Keratinocyte (primary cell): ENCODE results near the gene CD99L2. TPM values are rescaled to one million over a fixed set of nuclear protein-coding genes. Genes with fewer than 3 reads are reported as not detected.

Source experiments
- DNase-seq: peaks from one replicate; pipeline ENCODE4 v3.0.0-alpha.2; 2011; ENCODE audit warnings: low read depth, missing footprints, low spot score
- FAIRE-seq: peaks from 2 replicates; lab custom pipeline; 2011; peaks lifted over from hg19 to GRCh38; lab: Jason Lieb, UNC
- H2AFZ ChIP-seq: 2 replicates; pipeline ENCODE4 v1.6.0; 2012; ENCODE audit warnings: low read length, control low read depth, inconsistent platforms; ENCODE audit not compliant: control insufficient read depth
- H3K27ac ChIP-seq: 2 replicates; pipeline ENCODE4 v1.5.1; 2011; ENCODE audit warnings: low read length; ENCODE audit not compliant: control insufficient read depth, insufficient read depth
- H3K27me3 ChIP-seq: 3 replicates; pipeline ENCODE4 v1.6.0; 2011; ENCODE audit warnings: low read length; ENCODE audit not compliant: control insufficient read depth, insufficient read depth; ENCODE audit errors: extremely low read depth
- H3K36me3 ChIP-seq, 2 experiments: 2 replicates in 1 of 2; 3 replicates in 1 of 2; pipeline ENCODE4 v1.5.1; 2011; ENCODE audit warnings: low read length in 2 of 2, mild to moderate bottlenecking in 1 of 2; ENCODE audit not compliant: control insufficient read depth in 2 of 2, insufficient read depth in 2 of 2; ENCODE audit errors: extremely low read depth in 1 of 2
- H3K4me1 ChIP-seq: 3 replicates; pipeline ENCODE4 v1.5.1; 2011; ENCODE audit warnings: low read length; ENCODE audit not compliant: control insufficient read depth, insufficient read depth; ENCODE audit errors: extremely low read depth
- H3K4me2 ChIP-seq: 3 replicates; pipeline ENCODE4 v1.6.0; 2011; ENCODE audit warnings: low read depth, low read length; ENCODE audit not compliant: control insufficient read depth, insufficient read depth; ENCODE audit errors: extremely low read depth
- H3K4me3 ChIP-seq, 3 experiments: fragments of 200-600 bp in 1 of 3; sonication (generic) in 1 of 3; 2 replicates in 2 of 3; 3 replicates in 1 of 3; pipeline ENCODE4 v1.5.1; 2011 to 2016; ENCODE audit warnings: low read length in 3 of 3, mild to moderate bottlenecking in 3 of 3, control low read depth in 2 of 3, inconsistent platforms in 1 of 3, low read depth in 1 of 3, mixed read lengths in 1 of 3, mixed run types in 1 of 3, moderate library complexity in 1 of 3; ENCODE audit not compliant: control insufficient read depth in 2 of 3, insufficient read depth in 2 of 3; ENCODE audit errors: extremely low read depth in 1 of 3
- H3K79me2 ChIP-seq: 2 replicates; pipeline ENCODE4 v1.6.0; 2012; ENCODE audit warnings: low read length; ENCODE audit not compliant: control insufficient read depth, insufficient read depth
- H3K9ac ChIP-seq: 3 replicates; pipeline ENCODE4 v1.6.0; 2011; ENCODE audit warnings: low read length; ENCODE audit not compliant: control insufficient read depth, insufficient read depth; ENCODE audit errors: extremely low read depth
- H3K9me1 ChIP-seq: 3 replicates; pipeline ENCODE4 v1.6.0; 2011; ENCODE audit warnings: low read length; ENCODE audit not compliant: control insufficient read depth, insufficient read depth; ENCODE audit errors: extremely low read depth
- H3K9me3 ChIP-seq: 2 replicates; pipeline ENCODE4 v1.5.1; 2012; ENCODE audit warnings: low read depth, low read length; ENCODE audit not compliant: control insufficient read depth
- H4K20me1 ChIP-seq: 3 replicates; pipeline ENCODE4 v1.6.0; 2011; ENCODE audit warnings: low read length; ENCODE audit not compliant: control insufficient read depth, insufficient read depth; ENCODE audit errors: extremely low read depth
- EZH2 ChIP-seq: IDR thresholded peaks from one replicate; pipeline ENCODE4 v1.6.1; 2012; ENCODE audit warnings: inconsistent platforms, mild to moderate bottlenecking, low read length, moderate library complexity
- dilution Hi-C: fragments of 300-500 bp; cut with MboI; formaldehyde crosslinking; loops from one replicate; pipeline ENCODE4 v1.7.0; 2020; ENCODE audit warnings: low sequenced_read_pairs; ENCODE audit not compliant: extremely low pct_ligation_motif_present
- polyA plus RNA-seq, 5 experiments: library from polyadenylated mRNA; depleted of rRNA in 3 of 5; stranded (reverse) in 3 of 5; stranded (forward) in 1 of 5; unstranded in 1 of 5; fragments of >200 nt; gene quantifications; 1 replicate in 1 of 5; 2 replicates in 3 of 5; 3 replicates in 1 of 5; pipeline versions ENCODE4 v1.2.1 to v1.2.3, GENCODE V29; 2011 to 2012; ENCODE audit warnings: missing spikeins in 2 of 5, low read depth in 1 of 5, low replicate concordance in 1 of 5
- TF ChIP-seq, protein P1 (sequence below), 3 experiments: IDR thresholded peaks in 1 of 3; conservative IDR thresholded peaks in 1 of 3; optimal IDR thresholded peaks in 1 of 3; 2 replicates in 2 of 3; 3 replicates in 1 of 3; pipeline versions ENCODE3 to v1.5.1; 2011; ENCODE audit warnings: low read length in 3 of 3, mild to moderate bottlenecking in 3 of 3, moderate library complexity in 2 of 3, control low read depth in 1 of 3, inconsistent platforms in 1 of 3; ENCODE audit not compliant: insufficient read depth in 2 of 3; ENCODE audit errors: extremely low read depth in 1 of 3

The CD99L2 gene
- polyA plus RNA-seq, 1 donor (not counting 4 experiments of a cell fraction or from before 2014, with no cell fraction given) = 14.4 TPM

DNA sequence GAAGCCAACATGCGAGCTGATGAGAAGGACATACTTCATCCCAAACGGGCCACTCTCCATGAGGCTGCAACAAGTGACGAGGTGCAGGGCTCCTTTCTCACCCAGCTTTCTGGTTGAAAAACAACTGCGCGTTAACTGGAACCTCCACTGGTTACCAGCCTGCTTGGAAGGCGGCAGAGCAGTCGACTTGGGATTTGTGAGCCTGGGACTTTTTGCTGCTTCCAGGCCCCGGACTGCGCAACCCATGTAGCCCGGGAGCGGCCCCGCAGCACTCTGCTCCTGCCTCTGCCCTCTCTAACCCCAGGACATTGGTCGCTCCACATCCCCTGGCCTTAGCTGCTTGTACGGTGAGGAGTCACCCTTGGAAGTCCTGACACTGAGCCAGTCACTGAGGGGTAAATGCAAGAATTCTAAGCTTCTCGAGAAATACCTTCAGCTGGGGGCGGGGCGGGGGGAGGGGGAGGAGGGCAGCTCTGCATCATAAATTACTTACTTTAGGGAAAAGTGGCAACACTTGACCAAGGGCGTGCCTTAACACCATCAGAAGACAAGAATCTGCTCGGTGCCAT, 132.6 kb downstream of the CD99L2 start:
- H3K27me3 ChIP-seq = no peaks in the 10 kb centered on the region
- H3K27ac ChIP-seq = no peak overlapping the region
- FAIRE-seq (no peak), DNase-seq (no peak)
- peaks cover 0 to 2% of the 10 kb centered on the region in 2 experiments for H3K36me3 ChIP-seq
- no peaks in the 10 kb centered on the region for H3K9me1 ChIP-seq
- no peak overlapping the region for H3K4me3 ChIP-seq
- no peaks in the 10 kb centered on the region for H3K79me2 ChIP-seq
- H3K4me1 ChIP-seq = peaks cover 28% of the 10 kb centered on the region
- H2AFZ ChIP-seq = no peak overlapping the region
- no peaks in the 10 kb centered on the region for H3K9me3 ChIP-seq
- TF ChIP-seq EZH2 = no peak
- TF ChIP-seq, protein P1, sequence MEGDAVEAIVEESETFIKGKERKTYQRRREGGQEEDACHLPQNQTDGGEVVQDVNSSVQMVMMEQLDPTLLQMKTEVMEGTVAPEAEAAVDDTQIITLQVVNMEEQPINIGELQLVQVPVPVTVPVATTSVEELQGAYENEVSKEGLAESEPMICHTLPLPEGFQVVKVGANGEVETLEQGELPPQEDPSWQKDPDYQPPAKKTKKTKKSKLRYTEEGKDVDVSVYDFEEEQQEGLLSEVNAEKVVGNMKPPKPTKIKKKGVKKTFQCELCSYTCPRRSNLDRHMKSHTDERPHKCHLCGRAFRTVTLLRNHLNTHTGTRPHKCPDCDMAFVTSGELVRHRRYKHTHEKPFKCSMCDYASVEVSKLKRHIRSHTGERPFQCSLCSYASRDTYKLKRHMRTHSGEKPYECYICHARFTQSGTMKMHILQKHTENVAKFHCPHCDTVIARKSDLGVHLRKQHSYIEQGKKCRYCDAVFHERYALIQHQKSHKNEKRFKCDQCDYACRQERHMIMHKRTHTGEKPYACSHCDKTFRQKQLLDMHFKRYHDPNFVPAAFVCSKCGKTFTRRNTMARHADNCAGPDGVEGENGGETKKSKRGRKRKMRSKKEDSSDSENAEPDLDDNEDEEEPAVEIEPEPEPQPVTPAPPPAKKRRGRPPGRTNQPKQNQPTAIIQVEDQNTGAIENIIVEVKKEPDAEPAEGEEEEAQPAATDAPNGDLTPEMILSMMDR (optimal IDR thresholded peaks at IDR 0.05 in 1 of 3, IDR thresholded peaks at IDR 0.05 in 1 of 3, conservative IDR thresholded peaks at IDR 0.05 in 1 of 3; ENCODE audit: extremely low read depth in 1 of 3, insufficient read depth in 2 of 3, low read length in 3 of 3) = no peak
- dilution Hi-C loops = no loop called here
- no peak overlapping the region for H3K4me2 ChIP-seq
- no peak overlapping the region for H3K9ac ChIP-seq
- H4K20me1 ChIP-seq = no peaks in the 10 kb centered on the region

DNA sequence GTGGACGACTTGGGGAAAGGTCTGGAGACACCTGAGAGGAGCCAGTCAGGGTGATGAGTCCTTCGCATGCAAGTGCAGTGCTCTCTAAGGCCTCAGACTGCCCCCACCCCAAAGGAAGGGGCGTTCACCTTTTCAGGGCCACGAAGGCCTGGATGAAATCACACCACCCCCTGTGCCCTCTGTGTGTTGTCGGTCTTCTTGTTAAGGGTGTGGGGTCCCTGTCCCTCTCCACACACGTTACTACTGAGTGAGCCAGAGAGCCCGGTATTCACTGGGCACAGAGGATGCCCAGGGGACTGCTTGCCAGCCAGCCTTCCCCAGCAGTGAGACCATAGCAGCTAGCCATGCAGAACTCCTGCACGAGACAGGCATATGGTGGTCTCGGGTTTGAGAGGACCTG, 133.2 kb downstream of the CD99L2 start:
- no peak for DNase-seq
- peaks cover 0 to 2% of the 10 kb centered on the region in 2 experiments for H3K36me3 ChIP-seq
- dilution Hi-C loops = no loop called here
- H3K9me1 ChIP-seq = no peaks in the 10 kb centered on the region
- H3K27ac ChIP-seq = no peak overlapping the region
- no peaks in the 10 kb centered on the region for H3K27me3 ChIP-seq
- H3K4me1 ChIP-seq = peaks cover 28% of the 10 kb centered on the region
- no peak overlapping the region for H2AFZ ChIP-seq
- no peaks in the 10 kb centered on the region for H4K20me1 ChIP-seq
- TF ChIP-seq EZH2 = no peak
- TF ChIP-seq, protein P1 (optimal IDR thresholded peaks at IDR 0.05 in 1 of 3, IDR thresholded peaks at IDR 0.05 in 1 of 3, conservative IDR thresholded peaks at IDR 0.05 in 1 of 3; ENCODE audit: extremely low read depth in 1 of 3, insufficient read depth in 2 of 3, low read length in 3 of 3) = no peak
- no peak overlapping the region for H3K4me3 ChIP-seq
- H3K9ac ChIP-seq = no peak overlapping the region
- no peaks in the 10 kb centered on the region for H3K9me3 ChIP-seq
- no peak for FAIRE-seq
- no peaks in the 10 kb centered on the region for H3K79me2 ChIP-seq
- H3K4me2 ChIP-seq = no peak overlapping the region
